ENCODE data around the gene ITGB7.
"Not testable (repeated sequence)": the region's sequence is repeated elsewhere in the genome, so short reads cannot be mapped to it uniquely, and the experiment has no call there.

ITGB7 gene

DNA sequence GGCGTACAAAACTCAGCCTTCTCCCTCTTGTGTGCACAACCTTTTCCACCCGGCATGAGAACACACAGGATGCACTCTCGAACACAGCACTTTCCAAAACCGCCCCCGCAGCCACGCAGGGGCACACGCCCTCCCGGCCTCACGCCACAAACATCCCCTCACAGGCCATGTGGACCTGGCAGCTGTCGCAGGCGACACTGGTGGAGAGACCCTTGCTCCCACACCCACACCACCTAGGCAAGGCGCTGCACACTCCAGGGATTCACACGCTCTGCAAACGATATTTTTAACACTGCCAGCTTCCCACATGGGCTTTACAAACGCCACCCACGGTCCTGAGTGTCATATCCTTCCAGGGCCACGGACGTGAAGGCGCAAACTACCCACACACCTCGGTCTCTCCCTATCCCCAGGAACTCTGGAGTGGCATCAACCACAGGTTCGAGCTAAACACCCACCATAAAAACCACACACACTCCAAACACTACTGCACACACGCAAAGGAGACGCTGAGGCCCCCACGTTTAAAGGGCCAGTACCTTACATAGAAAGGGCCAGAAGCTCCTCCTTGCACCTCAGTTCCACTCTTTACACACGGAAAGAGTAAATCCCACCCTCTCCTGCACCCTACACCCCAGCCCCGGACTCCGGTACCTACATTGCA is 12.4 kb upstream of the ITGB7 start:
- no peak for DNase-seq (ENCODE audit: extremely low spot score, insufficient read length, low read depth)
- peak; percentile 73 for FAIRE-seq

DNA sequence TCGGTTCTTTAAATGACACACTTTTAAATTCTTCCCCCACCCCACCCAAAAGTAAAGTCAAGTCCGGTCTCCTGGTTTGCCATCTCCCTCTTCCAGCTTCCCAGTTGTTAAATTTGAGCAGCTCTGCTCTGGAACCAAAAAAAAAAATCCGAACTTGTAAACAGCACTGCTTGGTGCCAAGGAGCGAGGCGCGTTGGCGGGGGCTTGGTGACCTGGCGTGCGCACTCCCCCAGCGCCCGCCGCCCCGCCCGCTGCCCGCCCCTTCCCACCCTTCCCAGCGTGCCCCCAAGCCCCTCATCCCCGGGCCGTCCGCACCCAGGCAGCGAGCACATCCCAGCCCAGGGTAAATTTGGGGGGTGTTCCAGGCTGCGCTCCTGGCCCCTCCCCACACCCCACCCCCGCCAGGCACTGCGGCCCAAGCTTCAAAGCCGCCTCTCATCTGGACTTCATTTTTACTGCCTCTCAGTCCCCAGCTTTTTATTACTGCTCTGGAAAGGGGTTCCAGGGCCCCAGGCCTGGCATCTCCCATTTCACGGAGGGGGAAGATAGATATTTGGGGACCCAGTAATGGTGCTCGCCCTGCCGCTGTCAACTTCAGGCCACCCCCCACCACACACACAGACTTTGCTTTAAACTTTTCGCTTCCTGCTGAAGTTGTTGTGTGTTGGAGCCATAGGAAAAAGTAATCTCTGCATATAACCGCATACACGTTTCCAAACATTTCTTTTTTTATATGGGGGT is 11.7 kb upstream of the ITGB7 start:
- no peak for FAIRE-seq
- no peak for DNase-seq (ENCODE audit: extremely low spot score, insufficient read length, low read depth)

DNA sequence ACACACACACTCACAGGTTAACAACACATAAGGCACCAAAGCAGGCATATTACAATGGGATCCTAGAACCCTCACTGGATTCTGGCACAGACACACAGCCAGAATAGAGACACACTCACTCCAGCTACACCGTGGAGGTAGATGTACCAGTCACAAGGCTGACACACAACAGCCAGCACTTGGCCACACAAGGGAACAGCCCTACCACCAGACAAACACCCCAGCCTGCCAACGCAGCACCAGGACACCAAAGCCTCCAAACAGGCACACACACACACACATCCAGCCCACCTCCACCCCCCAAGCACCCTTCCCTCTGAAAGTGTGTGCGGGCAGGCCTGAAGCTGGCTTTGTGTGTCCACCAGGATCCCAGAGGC is 10.9 kb upstream of the ITGB7 start:
- FAIRE-seq, result no peak
- DNase-seq (ENCODE audit: extremely low spot score, insufficient read length, low read depth), result no peak

DNA sequence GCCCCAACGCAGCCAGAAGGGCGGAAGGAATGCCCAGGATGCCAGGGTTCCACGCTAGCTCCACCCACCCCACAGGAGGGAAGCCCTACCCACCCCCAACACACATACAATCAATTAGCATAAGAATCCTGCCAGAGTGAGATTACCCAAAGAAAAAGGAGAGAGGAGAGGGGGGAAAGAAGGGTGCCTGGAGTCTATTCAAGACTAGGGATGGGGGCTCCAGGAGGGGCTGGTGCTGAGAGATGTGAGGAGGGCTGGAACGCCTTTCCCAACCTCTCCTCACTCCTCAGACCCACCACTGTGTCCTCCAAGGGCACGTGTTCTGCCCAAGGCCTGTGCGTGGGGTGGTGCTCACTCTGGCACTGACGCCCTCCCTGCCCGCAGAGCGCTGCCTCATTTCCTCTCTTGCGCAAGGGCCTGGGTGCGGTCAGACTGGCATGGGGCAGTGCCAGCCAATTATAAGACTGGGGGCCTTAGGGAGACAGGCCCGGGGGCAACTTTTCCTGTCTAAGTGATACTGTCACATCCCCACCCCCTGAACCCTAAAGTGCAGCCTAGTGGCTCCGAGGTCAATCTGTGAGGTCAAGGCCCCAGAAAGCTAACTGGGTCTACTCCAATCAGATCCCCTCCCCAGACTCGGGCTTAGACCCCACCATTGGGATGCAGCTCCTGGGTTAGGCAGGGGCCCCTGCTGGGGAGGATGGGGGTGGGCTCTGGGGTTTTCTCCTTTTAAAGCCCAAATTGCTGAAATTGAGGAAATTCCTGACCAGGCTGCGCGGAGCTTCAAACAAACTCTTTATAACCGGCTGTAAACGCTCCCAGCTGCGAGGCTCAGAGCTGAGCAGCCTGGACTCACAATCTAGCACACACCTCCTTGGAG is 10.2 kb upstream of the ITGB7 start:
- no peak for FAIRE-seq
- DNase-seq (ENCODE audit: extremely low spot score, insufficient read length, low read depth), result no peak

DNA sequence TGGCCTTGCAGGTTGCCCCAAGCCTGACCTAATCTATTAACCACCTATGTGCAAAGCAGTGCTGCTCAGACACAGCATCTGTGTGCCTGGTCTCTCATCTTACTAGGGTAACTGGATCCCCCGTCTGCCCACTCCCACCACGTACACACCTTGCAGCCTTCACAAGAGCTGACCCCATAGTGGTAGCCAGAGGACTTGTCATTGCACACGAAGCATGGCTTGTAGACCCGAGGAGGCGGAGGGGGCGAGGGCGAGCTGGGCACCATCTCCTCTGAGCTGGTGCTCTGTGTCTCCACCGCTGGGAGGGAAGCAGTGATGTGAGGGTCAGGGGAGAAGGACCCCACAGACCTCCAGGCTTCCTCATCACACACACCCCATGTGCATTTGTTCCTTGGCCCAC is 8.4 kb upstream of the ITGB7 start:
- FAIRE-seq, result no peak
- DNase-seq (ENCODE audit: extremely low spot score, insufficient read length, low read depth), result no peak

DNA sequence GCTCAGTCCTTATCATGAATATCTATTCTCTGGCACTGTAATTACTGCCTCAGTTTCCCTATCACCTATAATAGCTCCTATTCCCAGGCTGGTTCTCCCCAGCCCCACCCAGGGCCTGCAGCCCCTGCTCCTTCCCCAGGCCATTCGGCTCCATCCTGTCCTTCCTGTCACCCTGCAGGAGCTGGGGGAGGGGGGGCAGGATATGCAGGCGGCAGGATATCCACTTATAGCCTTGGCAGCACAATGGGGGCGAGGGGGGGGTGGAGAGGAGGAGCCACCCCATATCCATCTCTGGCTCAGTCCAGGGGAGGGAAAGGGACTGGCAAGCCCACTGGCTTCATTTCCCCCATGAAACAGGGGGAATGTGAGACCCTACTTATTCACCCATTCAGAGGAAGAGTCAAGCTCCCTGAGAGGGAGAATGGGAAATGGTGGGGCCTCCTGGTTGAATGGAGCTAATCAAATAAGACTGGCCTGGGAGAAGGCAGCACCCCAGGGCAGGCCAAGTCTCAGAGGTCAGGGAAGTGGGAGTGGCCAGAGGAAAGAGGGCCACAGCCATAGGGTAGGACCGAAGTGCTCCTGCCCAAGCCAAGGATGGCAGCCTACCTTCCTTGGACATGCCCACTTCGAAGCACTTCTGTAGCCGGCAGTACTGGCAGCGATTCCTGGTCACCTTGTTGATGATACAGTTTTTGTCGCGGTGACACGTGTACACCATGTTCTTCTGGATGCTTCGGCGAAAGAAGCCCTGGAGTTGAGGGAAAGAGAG is 7.8 kb upstream of the ITGB7 start:
- DNase-seq (ENCODE audit: extremely low spot score, insufficient read length, low read depth) (no peak), FAIRE-seq (no peak)

DNA sequence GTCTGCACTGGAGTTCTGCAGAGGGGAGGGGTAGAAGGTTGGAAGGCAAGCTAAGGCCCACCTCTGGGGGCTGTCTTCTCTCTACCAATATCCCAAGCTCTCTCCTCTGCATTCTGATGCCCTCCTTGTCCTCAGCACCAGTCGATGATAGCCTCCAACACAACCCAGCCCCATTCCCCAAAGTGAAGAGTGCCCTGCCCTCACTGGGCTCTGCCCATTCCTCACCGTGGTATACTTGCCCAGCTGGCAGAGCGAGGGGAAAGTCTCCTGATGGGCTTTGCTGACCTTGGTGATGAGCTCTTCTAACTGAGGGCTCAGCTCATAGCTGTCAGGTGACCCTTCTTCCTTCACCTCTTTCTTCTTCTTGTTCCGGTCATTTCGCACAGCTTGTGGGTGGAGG is 7.2 kb upstream of the ITGB7 start:
- no peak for DNase-seq (ENCODE audit: extremely low spot score, insufficient read length, low read depth)
- no peak for FAIRE-seq

DNA sequence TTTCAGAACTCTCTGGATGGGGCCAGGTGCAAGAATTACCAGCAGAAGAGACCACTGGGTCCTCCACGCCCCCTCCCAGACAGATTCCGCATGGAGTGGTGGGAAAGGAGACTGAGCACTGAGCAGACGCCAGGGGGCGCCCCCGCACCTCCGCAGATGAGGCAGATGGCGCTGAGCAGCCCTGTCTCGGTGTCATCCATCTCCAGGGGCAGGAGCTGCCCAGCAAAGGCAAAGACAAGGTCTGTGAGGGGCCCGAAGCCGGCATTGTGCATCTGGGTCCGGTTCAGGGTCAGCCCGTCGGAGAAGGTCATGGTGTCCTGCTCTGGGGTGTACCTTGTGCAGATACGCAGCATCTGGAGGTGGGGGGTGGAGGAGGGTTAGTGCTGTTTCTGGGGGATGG is 6.3 kb upstream of the ITGB7 start:
- DNase-seq (ENCODE audit: extremely low spot score, insufficient read length, low read depth) (peak; percentile 58), FAIRE-seq (peak; percentile 75)

DNA sequence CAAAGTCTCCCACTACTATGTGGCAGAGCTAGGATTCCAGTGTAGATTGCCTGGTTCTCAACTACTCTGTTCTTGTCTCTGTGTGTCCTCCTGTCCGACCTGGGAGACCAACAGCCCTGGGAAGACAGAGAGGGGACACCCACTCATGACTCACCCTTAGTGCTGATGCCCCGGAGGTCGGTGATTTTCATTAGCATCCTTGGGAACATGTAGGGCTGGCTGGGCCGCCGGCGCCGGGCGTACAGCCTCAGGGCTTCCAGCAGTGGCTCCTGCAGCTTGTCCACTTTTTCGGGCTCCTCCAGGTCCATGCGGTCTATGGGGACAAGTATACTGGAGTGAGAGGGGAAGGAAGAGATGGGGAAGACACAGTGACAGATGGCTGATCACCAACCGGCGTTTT is 5.9 kb upstream of the ITGB7 start:
- DNase-seq (ENCODE audit: extremely low spot score, insufficient read length, low read depth) (no peak), FAIRE-seq (no peak)

DNA sequence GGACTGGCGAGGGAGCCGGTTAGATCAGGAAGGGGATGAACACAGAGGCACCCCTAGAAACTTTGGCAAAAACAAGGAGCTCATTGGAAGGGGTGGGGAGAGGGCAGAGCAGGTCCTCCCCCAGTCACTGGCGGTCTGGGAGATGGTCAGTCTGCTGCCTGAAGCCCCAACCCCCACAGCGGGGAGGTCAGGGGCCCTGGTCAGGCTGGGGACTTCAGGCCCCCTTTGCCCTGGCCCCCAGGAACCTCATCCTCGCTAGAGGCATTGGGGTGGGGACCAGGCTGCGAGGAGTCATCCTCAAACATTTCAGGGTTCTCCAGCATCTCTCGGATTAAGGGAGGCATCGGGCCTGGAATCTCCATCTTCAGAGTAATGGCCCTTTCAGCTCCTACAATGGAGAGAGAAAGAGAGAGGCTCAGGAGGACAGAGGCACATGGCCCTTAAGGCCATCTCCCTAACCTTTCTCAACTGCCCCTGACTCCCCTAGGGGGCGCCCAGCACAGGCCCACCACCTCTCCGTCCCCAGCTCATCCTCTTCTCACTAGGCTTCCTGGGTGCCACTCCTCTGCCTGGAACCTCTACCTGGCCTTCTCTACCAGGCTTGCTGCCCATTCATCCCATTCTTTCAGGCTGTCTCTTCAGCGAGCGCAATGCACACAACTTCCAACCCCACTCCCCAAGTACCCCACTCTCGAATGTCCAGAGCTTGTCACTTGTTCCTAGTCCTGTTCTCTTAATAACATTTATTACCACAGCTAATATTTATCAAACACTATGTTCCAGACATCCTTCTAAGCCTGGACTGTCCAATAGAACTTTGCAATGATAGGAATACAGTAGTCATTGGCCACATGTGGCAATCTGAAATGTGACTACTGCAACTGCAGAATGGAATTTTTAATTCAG is 4.7 kb upstream of the ITGB7 start:
- DNase-seq (ENCODE audit: extremely low spot score, insufficient read length, low read depth) (no peak), FAIRE-seq (no peak)

DNA sequence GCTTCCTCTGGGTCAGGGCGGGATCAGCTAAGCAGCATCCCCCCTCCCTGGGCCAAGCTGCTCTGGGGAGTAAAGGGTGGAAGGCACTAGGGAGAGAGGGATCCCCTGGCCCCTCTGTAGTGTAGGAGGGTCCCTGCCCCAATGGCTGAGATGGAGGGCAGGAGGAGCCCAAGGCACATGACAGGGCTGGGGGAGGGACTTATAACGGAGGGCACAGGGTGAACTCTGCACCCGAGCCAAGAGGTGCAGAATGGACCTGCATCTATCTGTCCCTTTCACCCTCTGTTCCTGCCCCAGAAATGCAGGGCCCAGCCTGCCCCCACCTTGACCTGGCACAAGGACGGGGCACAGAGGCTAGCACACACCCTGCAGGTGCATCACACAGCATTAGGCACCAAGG is 3.8 kb upstream of the ITGB7 start:
- DNase-seq (ENCODE audit: extremely low spot score, insufficient read length, low read depth), result no peak
- no peak for FAIRE-seq

DNA sequence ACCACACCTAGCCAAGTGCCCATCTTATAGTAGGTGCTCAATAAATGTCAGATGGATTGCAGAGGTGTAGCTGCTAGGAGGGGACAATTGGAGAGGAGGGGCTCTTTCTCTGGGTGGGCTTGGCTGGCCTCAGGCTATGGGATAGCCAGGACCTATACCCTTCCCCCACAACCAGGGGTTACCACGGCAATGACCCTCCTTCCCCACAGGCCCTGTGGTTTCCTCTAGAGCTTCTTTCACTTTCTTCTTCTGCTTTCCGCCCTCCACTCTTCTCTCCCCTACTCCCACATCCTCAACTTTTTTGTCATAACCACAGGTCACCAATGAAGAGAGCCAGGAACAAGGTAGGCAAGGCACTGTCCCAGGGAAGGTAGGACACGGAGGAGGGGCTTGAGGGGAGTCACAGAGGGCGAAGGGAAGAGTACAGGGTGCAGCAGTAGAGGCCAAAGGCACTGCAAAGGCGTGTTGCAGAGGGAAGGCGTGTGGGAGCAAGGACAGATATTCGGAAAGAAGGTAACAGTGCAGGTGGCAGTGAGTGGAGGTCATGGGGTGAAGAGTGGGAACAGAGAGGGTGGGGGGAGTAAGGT is 1.9 kb upstream of the ITGB7 start:
- DNase-seq (ENCODE audit: extremely low spot score, insufficient read length, low read depth) (peak; percentile 49), FAIRE-seq (peak; percentile 89)

DNA sequence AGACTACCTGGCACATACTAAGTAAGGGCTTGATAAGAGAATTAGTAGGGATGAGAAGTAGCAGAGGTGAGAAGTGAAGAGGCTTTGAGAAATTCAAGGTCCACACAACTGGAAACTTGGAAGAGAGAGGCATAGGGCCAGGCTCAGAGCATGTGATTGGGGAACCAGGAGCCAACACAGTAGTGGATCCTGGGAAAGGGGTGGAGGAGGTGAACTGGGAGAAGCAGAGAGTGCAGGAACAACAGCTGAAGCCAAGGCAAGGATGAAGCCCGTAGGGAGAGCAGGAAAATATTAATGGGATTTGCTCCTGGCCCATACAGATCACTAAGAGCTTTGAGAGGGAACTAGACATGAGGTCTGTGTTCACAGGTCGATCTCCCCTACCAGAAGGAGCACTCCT is 1.4 kb upstream of the ITGB7 start:
- FAIRE-seq (no peak), DNase-seq (ENCODE audit: extremely low spot score, insufficient read length, low read depth) (no peak)

DNA sequence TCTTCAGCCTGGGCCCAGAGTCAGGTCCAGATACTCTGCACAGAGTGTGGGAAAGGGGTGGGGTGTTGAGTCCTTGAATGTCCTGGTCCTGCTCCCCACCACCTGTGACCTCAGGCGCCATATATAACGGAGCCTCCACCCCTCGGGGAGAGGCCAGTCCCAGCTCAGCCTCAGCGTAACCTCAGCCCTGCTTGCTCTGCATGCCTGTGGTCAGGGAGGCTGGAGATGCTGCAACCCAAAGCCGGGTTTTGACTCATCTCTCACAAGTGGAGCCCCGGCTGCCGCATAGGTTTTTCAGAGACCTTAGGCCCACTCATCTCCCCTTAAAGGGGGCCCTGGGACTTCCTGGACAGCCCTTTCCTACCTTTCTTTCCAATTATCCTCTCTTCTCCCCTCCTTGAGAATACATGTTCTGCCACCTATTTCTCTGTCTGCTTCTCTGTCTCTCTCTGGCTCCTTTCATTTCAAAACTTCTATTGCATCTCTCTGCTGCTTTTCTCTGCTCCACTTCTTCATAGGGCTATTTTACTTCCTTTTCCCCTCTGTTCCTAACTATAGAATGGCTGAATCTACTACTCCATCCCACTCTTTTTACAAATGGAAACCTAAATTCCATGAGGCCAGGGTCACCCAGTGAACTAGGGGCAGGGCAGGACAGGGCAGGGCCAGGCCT is 1.2 kb downstream of the ITGB7 start:
- DNase-seq (ENCODE audit: extremely low spot score, insufficient read length, low read depth) (peak; percentile 73), FAIRE-seq (peak; percentile 86)

DNA sequence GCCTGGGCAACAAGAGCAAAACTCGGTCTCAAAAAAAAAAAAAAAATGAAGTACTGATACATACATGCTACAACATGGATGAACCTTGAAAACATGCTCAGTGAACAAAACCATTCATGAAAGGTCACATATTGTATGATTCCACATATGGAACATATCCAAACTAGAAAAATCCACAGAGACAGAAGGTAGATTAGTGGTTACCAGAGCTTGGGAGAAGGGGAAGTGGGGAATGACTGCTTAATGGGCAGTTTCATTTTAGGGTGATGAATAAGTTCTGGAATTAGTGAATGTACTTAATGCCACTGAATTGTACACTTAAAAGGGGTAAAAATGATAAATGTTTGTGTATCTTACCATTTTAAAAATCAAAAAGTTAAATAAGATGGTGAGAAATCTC is 2.7 kb downstream of the ITGB7 start:
- FAIRE-seq, result no peak
- DNase-seq (ENCODE audit: extremely low spot score, insufficient read length, low read depth), result no peak

DNA sequence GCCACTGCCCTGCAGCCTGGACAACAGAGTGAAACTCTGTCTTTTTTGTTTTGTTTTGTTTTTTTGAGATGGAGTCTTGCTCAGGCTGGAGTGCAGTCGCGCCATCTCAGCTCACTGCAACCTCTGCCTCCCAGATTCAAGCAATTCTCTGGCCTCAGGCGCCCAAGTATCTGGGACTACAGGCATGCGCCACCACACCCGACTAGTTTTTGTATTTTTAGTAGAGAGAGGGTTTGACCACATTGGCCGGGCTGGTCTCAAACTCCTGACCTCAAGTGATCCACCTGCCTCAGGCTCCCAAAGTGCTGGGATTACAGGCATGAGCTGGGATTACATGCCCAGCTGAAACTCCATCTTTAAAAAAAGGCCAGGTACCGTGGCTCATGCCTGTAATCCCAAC is 4.7 kb downstream of the ITGB7 start:
- not testable (repeated sequence) for FAIRE-seq; DNase-seq (ENCODE audit: extremely low spot score, insufficient read length, low read depth)

DNA sequence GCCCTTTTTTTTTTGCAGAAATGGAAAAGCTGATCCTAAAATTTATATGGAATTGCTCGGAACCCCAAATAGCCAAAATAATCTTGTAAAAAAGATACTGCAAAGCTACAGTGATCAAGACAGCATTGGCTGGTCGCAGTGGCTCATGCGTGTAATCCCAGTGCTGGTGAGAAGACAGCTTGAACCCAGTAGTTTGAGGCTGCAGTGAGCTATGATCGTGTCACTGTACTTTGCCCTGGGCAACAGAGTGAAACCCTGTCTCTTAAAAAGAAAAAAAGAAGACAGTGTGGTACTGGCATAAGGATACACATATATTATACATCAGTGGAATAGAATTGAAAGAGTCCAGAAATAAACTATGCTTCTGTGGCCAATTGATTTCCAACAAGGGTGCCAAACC is 5.4 kb downstream of the ITGB7 start:
- no peak for DNase-seq (ENCODE audit: extremely low spot score, insufficient read length, low read depth)
- no peak for FAIRE-seq

DNA sequence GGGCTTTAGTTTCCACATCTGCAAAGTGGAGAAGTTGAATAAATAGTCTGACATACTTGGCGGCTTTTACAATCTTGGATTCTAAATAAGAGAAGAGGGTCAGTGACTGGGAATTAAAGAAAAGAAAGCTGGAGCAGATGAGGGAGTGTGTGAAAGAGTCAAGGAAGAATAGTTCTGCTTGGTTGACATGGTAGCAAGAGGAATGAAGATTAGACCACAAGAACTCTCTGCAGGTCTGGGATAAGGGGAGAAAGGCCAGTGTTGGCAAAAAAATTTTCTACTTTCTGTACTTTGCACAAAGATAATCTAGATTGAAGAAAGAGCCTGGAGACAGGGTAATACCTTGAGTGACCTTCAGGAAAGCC is 5.9 kb downstream of the ITGB7 start:
- DNase-seq (ENCODE audit: extremely low spot score, insufficient read length, low read depth) (no peak), FAIRE-seq (no peak)

Measured in GM18507 (cell line).